H9 (cell line): ENCODE data around the gene GPAT3. TPM values are rescaled to one million over a fixed set of nuclear protein-coding genes. Genes with fewer than 3 reads are reported as not detected.

Experiments
- DNase-seq: peaks from one replicate; pipeline ENCODE4 v3.0.0-alpha.2; 2017
- H2AFZ ChIP-seq: one replicate; pipeline ENCODE4 v1.6.1; 2013; ENCODE audit warnings: mild to moderate bottlenecking, low read length, control low read depth, moderate library complexity
- H2AK5ac ChIP-seq: 2 replicates; pipeline ENCODE4 v1.6.1; 2013; ENCODE audit warnings: low read length, control low read depth, mixed read lengths; ENCODE audit not compliant: insufficient read length
- H2BK120ac ChIP-seq: one replicate; pipeline ENCODE4 v1.6.1; 2013; ENCODE audit warnings: low read depth, mild to moderate bottlenecking, low read length, control low read depth, inconsistent platforms; ENCODE audit not compliant: poor library complexity, severe bottlenecking
- H2BK12ac ChIP-seq: 2 replicates; pipeline ENCODE4 v1.6.1; 2013; ENCODE audit warnings: low read length, control low read depth, mixed read lengths, low read depth; ENCODE audit not compliant: insufficient read length
- H2BK15ac ChIP-seq: 2 replicates; pipeline ENCODE4 v1.6.1; 2013; ENCODE audit warnings: low read depth, low read length, control low read depth
- H2BK20ac ChIP-seq: one replicate; pipeline ENCODE4 v1.6.1; 2013; ENCODE audit warnings: low read depth, mild to moderate bottlenecking, low read length, control low read depth, inconsistent platforms; ENCODE audit not compliant: poor library complexity, severe bottlenecking
- H2BK5ac ChIP-seq: 2 replicates; pipeline ENCODE4 v1.6.1; 2013; ENCODE audit warnings: low read length, control low read depth, mixed read lengths; ENCODE audit not compliant: insufficient read length
- H3K14ac ChIP-seq: 2 replicates; pipeline ENCODE4 v1.6.1; 2013; ENCODE audit warnings: low read length, control low read depth; ENCODE audit not compliant: insufficient read depth
- H3K18ac ChIP-seq: 2 replicates; pipeline ENCODE4 v1.6.1; 2013; ENCODE audit warnings: low read depth, mild to moderate bottlenecking, mixed read lengths, low read length, control low read depth; ENCODE audit not compliant: insufficient read length
- H3K23ac ChIP-seq: 2 replicates; pipeline ENCODE4 v1.6.1; 2013; ENCODE audit warnings: low read length, control low read depth, mixed read lengths, low read depth; ENCODE audit not compliant: insufficient read length
- H3K23me2 ChIP-seq: 2 replicates; pipeline ENCODE4 v1.6.1; 2013; ENCODE audit warnings: low read depth, mild to moderate bottlenecking, mixed read lengths, low read length, control low read depth; ENCODE audit not compliant: insufficient read length, poor library complexity, severe bottlenecking
- H3K27ac ChIP-seq: 2 replicates; pipeline ENCODE4 v1.5.1; 2013; ENCODE audit warnings: low read length, control low read depth, mixed read lengths, low read depth; ENCODE audit not compliant: insufficient read length
- H3K27me3 ChIP-seq: 2 replicates; pipeline ENCODE4 v1.6.1; 2013; ENCODE audit warnings: low read length, control low read depth, inconsistent platforms; ENCODE audit not compliant: insufficient read depth
- H3K4ac ChIP-seq: 2 replicates; pipeline ENCODE4 v1.6.1; 2013; ENCODE audit warnings: low read depth, mild to moderate bottlenecking, control low read depth, inconsistent platforms, low read length, moderate library complexity
- H3K4me1 ChIP-seq: 2 replicates; pipeline ENCODE4 v1.6.1; 2013; ENCODE audit warnings: low read length, control low read depth, inconsistent platforms; ENCODE audit not compliant: insufficient read depth
- H3K4me2 ChIP-seq: 2 replicates; pipeline ENCODE4 v1.6.1; 2013; ENCODE audit warnings: low read length, control low read depth, mixed read lengths; ENCODE audit not compliant: insufficient read length, insufficient read depth
- H3K56ac ChIP-seq: 2 replicates; pipeline ENCODE4 v1.6.1; 2013; ENCODE audit warnings: low read depth, mild to moderate bottlenecking, mixed read lengths, low read length, control low read depth; ENCODE audit not compliant: insufficient read length
- H3K79me1 ChIP-seq: 2 replicates; pipeline ENCODE4 v1.6.1; 2013; ENCODE audit warnings: low read depth, mild to moderate bottlenecking, moderate library complexity, low read length, control low read depth, inconsistent platforms; ENCODE audit not compliant: insufficient read depth, poor library complexity, severe bottlenecking
- H3K79me2 ChIP-seq: 2 replicates; pipeline ENCODE4 v1.6.1; 2013; ENCODE audit warnings: low read length, control low read depth, inconsistent platforms; ENCODE audit not compliant: insufficient read depth
- H3K9ac ChIP-seq: 2 replicates; pipeline ENCODE4 v1.6.1; 2013; ENCODE audit warnings: low read length, control low read depth, mixed read lengths; ENCODE audit not compliant: insufficient read length; ENCODE audit errors: extremely low read depth
- H3K9me3 ChIP-seq: one replicate; pipeline ENCODE4 v1.6.1; 2013; ENCODE audit warnings: low read depth, low read length, inconsistent platforms; ENCODE audit not compliant: control insufficient read depth
- H3T11ph ChIP-seq: one replicate; pipeline ENCODE4 v1.6.1; 2013; ENCODE audit warnings: mild to moderate bottlenecking, low read length, control low read depth, inconsistent platforms
- H4K20me1 ChIP-seq: one replicate; pipeline ENCODE4 v1.6.1; 2013; ENCODE audit not compliant: control insufficient read depth, insufficient read length, insufficient read depth
- H4K5ac ChIP-seq: 2 replicates; pipeline ENCODE4 v1.6.1; 2013; ENCODE audit warnings: low read depth, mild to moderate bottlenecking, mixed read lengths, low read length, control low read depth; ENCODE audit not compliant: insufficient read length
- H4K8ac ChIP-seq: replicated peaks from 2 replicates; pipeline ENCODE4 v1.6.1; 2013; ENCODE audit warnings: low read length, control low read depth, mixed read lengths, low read depth; ENCODE audit not compliant: insufficient read length
- H4K91ac ChIP-seq: 2 replicates; pipeline ENCODE4 v1.6.1; 2013; ENCODE audit warnings: low read depth, mild to moderate bottlenecking, moderate library complexity, mixed read lengths, low read length, control low read depth; ENCODE audit not compliant: insufficient read length
- H3K27ac Mint-ChIP-seq, 3 experiments: 2 replicates in 2 of 3; 3 replicates in 1 of 3; pipeline ENCODE4 v1.8.0; 2020 to 2021; ENCODE audit warnings: mixed read lengths in 3 of 3, mild to moderate bottlenecking in 1 of 3, moderate library complexity in 1 of 3
- H3K27me3 Mint-ChIP-seq: 2 replicates; pipeline ENCODE4 v1.8.0; 2021; ENCODE audit warnings: low read depth, mild to moderate bottlenecking, moderate library complexity, mixed read lengths
- H3K36me3 Mint-ChIP-seq, 3 experiments: 2 replicates in 2 of 3; 3 replicates in 1 of 3; pipeline ENCODE4 v1.8.0; 2020 to 2021; ENCODE audit warnings: low read depth in 3 of 3, mixed read lengths in 3 of 3; ENCODE audit not compliant: insufficient read depth in 1 of 3
- H3K4me1 Mint-ChIP-seq, 2 experiments: 2 replicates each; pipeline ENCODE4 v1.8.0; 2020; ENCODE audit warnings: mixed read lengths in 2 of 2
- H3K4me3 Mint-ChIP-seq, 2 experiments: 2 replicates in 1 of 2; 3 replicates in 1 of 2; pipeline ENCODE4 v1.8.0; 2020 to 2021; ENCODE audit warnings: mild to moderate bottlenecking in 2 of 2, mixed read lengths in 2 of 2, moderate library complexity in 1 of 2
- H3K9me3 Mint-ChIP-seq, 2 experiments: 2 replicates in 1 of 2; 3 replicates in 1 of 2; pipeline ENCODE4 v1.8.0; 2020; ENCODE audit warnings: mild to moderate bottlenecking in 2 of 2, mixed read lengths in 2 of 2, moderate library complexity in 1 of 2
- WGBS: extraction: QIAGEN DNeasy Blood & Tissue Kit; methylation state at CpG from one replicate; pipeline ENCODE4 v1.1.7; 2013; ENCODE audit warnings: missing lambda C conversion rate, low lambda C conversion rate, mixed read lengths; ENCODE audit not compliant: insufficient read length; ENCODE audit errors: extremely low coverage; 5-methylcytosine and 5-hydroxymethylcytosine counted together
- total RNA-seq: library from RNA; stranded (reverse); gene quantifications from 2 replicates; pipeline ENCODE4 v1.2.1, GENCODE V29; 2021
- TF ChIP-seq, protein P1 (sequence below): fragments of 200-600 bp; sonication (generic); conservative IDR thresholded peaks from 3 replicates; pipeline ENCODE4 v1.8.0; 2021; ENCODE audit warnings: antibody characterized with exemption, mild to moderate bottlenecking

The GPAT3 gene
- total RNA-seq, 1 experiment from 2014 or later, result 1.8 TPM

DNA sequence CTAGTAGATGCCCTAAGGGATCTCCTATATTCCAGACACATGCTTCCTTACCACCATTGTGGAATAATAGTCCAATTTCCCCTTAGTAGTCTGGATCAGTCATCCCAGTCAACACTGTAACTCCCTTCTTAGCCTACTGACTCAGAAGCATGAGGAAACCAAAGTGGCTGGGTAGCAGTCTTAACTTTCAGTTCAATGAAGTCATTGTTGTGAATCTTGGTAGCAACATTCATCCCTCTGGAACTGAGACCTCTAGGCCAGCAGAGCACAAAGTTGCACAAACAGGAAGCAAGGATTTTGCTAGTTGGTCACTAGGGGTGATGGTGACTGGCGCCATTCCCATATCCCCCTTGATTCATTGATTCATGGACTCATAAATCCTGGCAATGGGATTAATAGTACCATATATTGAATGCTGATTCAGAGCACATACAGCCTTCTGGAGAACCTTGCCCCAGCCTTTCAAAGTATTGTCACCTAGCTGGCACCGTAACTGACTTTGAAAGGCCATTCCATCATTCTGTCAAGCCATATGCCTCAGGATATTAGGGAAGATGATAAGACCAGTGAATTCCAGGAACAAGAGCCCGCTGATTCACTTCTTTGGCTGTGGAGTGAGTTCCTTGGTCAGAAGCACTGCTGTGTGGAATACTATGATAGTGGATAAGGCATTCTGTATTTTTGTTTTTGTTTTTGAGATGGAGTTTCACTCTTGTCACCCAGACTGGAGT is 19.7 kb upstream of the GPAT3 start:
- H3K4me1 ChIP-seq, result no peaks in the 10 kb centered on the region
- Mint-ChIP-seq H3K27me3 (no peaks in the 10 kb centered on the region), H3K9me3 (no peaks in the 10 kb centered on the region), H3K36me3 (no peaks in the 10 kb centered on the region), H3K4me3 (no peak overlapping the region), H3K4me1 (no peaks in the 10 kb centered on the region), H3K27ac (no peak overlapping the region)
- no peaks in the 10 kb centered on the region for H3K23me2 ChIP-seq
- H3K79me1 ChIP-seq, result no peaks in the 10 kb centered on the region
- TF ChIP-seq, protein P1, sequence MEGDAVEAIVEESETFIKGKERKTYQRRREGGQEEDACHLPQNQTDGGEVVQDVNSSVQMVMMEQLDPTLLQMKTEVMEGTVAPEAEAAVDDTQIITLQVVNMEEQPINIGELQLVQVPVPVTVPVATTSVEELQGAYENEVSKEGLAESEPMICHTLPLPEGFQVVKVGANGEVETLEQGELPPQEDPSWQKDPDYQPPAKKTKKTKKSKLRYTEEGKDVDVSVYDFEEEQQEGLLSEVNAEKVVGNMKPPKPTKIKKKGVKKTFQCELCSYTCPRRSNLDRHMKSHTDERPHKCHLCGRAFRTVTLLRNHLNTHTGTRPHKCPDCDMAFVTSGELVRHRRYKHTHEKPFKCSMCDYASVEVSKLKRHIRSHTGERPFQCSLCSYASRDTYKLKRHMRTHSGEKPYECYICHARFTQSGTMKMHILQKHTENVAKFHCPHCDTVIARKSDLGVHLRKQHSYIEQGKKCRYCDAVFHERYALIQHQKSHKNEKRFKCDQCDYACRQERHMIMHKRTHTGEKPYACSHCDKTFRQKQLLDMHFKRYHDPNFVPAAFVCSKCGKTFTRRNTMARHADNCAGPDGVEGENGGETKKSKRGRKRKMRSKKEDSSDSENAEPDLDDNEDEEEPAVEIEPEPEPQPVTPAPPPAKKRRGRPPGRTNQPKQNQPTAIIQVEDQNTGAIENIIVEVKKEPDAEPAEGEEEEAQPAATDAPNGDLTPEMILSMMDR, result no peak
- no peak overlapping the region for H3K4ac ChIP-seq
- H3K4me2 ChIP-seq, result no peak overlapping the region
- H2BK15ac ChIP-seq, result no peak overlapping the region
- no peak overlapping the region for H2BK5ac ChIP-seq
- no peak overlapping the region for H2AFZ ChIP-seq
- H4K5ac ChIP-seq, result no peak overlapping the region
- WGBS, result no CpG with 5 or more reads among the region's 3 CpGs
- H3K27ac ChIP-seq, result no peak overlapping the region
- H3T11ph ChIP-seq, result no peak overlapping the region
- H2AK5ac ChIP-seq, result no peak overlapping the region
- no peak overlapping the region for H2BK12ac ChIP-seq
- H2BK120ac ChIP-seq, result no peak overlapping the region
- no peak overlapping the region for H3K56ac ChIP-seq
- no peak for DNase-seq
- H2BK20ac ChIP-seq, result no peak overlapping the region
- H3K14ac ChIP-seq, result no peak overlapping the region
- H3K9ac ChIP-seq, result no peak overlapping the region
- H4K91ac ChIP-seq, result no peak overlapping the region
- no peak overlapping the region for H4K8ac ChIP-seq
- no peaks in the 10 kb centered on the region for H4K20me1 ChIP-seq
- no peaks in the 10 kb centered on the region for H3K27me3 ChIP-seq
- H3K9me3 ChIP-seq, result no peaks in the 10 kb centered on the region
- H3K18ac ChIP-seq, result no peak overlapping the region
- no peaks in the 10 kb centered on the region for H3K79me2 ChIP-seq
- H3K23ac ChIP-seq, result no peak overlapping the region
